ENCODE data around the gene PIPOX.

PIPOX gene

GRCh38 chr17:29057361-29057760 is 14.4 kb downstream of the PIPOX start:
- Histone ChIP-seq H3K27me3 (ENCODE audit: insufficient read depth, poor library complexity, severe bottlenecking) (no peaks in the 10 kb centered on the region), H3K27ac (replicated peaks) (no peak overlapping the region), H3K4me3 (replicated peaks; ENCODE audit: insufficient read depth, low read length) (no peak overlapping the region)
- TF ChIP-seq GABPA (IDR thresholded peaks at IDR 0.05; ENCODE audit: low read depth) (no peak), SPI1 (IDR thresholded peaks at IDR 0.05; ENCODE audit: borderline replicate concordance, low read depth) (no peak), POLR2AphosphoS5 (IDR thresholded peaks at IDR 0.05; ENCODE audit: low read depth) (no peak)
- TF ChIP-seq, protein P1, sequence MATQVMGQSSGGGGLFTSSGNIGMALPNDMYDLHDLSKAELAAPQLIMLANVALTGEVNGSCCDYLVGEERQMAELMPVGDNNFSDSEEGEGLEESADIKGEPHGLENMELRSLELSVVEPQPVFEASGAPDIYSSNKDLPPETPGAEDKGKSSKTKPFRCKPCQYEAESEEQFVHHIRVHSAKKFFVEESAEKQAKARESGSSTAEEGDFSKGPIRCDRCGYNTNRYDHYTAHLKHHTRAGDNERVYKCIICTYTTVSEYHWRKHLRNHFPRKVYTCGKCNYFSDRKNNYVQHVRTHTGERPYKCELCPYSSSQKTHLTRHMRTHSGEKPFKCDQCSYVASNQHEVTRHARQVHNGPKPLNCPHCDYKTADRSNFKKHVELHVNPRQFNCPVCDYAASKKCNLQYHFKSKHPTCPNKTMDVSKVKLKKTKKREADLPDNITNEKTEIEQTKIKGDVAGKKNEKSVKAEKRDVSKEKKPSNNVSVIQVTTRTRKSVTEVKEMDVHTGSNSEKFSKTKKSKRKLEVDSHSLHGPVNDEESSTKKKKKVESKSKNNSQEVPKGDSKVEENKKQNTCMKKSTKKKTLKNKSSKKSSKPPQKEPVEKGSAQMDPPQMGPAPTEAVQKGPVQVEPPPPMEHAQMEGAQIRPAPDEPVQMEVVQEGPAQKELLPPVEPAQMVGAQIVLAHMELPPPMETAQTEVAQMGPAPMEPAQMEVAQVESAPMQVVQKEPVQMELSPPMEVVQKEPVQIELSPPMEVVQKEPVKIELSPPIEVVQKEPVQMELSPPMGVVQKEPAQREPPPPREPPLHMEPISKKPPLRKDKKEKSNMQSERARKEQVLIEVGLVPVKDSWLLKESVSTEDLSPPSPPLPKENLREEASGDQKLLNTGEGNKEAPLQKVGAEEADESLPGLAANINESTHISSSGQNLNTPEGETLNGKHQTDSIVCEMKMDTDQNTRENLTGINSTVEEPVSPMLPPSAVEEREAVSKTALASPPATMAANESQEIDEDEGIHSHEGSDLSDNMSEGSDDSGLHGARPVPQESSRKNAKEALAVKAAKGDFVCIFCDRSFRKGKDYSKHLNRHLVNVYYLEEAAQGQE (IDR thresholded peaks at IDR 0.05; ENCODE audit: insufficient replicate concordance, low read depth): no peak
- TF ChIP-seq, protein P2, sequence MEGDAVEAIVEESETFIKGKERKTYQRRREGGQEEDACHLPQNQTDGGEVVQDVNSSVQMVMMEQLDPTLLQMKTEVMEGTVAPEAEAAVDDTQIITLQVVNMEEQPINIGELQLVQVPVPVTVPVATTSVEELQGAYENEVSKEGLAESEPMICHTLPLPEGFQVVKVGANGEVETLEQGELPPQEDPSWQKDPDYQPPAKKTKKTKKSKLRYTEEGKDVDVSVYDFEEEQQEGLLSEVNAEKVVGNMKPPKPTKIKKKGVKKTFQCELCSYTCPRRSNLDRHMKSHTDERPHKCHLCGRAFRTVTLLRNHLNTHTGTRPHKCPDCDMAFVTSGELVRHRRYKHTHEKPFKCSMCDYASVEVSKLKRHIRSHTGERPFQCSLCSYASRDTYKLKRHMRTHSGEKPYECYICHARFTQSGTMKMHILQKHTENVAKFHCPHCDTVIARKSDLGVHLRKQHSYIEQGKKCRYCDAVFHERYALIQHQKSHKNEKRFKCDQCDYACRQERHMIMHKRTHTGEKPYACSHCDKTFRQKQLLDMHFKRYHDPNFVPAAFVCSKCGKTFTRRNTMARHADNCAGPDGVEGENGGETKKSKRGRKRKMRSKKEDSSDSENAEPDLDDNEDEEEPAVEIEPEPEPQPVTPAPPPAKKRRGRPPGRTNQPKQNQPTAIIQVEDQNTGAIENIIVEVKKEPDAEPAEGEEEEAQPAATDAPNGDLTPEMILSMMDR (IDR thresholded peaks at IDR 0.05; ENCODE audit: insufficient read depth, low read length): no peak
- DNase-seq (ENCODE audit: low read depth in 1 of 2, low spot score in 1 of 2): no peak

- no peak overlapping the region for H3K4me3 ChIP-seq (replicated peaks; ENCODE audit: insufficient read depth, low read length)
Observed at GRCh38 chr17:29058391-29058790, 15.4 kb downstream of the PIPOX start.

GRCh38 chr17:29059281-29059680 is 16.3 kb downstream of the PIPOX start:
- no peak overlapping the region for H3K27ac ChIP-seq (replicated peaks)
- H3K4me3 ChIP-seq (replicated peaks; ENCODE audit: insufficient read depth, low read length): no peak overlapping the region
- H3K27me3 ChIP-seq (ENCODE audit: insufficient read depth, poor library complexity, severe bottlenecking): no peaks in the 10 kb centered on the region
- TF ChIP-seq, protein P2 (IDR thresholded peaks at IDR 0.05; ENCODE audit: insufficient read depth, low read length): no peak
- TF ChIP-seq, protein P1 (IDR thresholded peaks at IDR 0.05; ENCODE audit: insufficient replicate concordance, low read depth): no peak
- TF ChIP-seq POLR2AphosphoS5 (IDR thresholded peaks at IDR 0.05; ENCODE audit: low read depth): no peak
- DNase-seq (ENCODE audit: low read depth in 1 of 2, low spot score in 1 of 2): no peak

More at GRCh38 chr17:29058391-29058790, 15.4 kb downstream of the PIPOX start:
- no peak overlapping the region for H3K27ac ChIP-seq (replicated peaks)
- TF ChIP-seq POLR2AphosphoS5 (IDR thresholded peaks at IDR 0.05; ENCODE audit: low read depth) (no peak), GABPA (IDR thresholded peaks at IDR 0.05; ENCODE audit: low read depth) (no peak), SPI1 (IDR thresholded peaks at IDR 0.05; ENCODE audit: borderline replicate concordance, low read depth) (no peak)
- TF ChIP-seq, protein P1 (IDR thresholded peaks at IDR 0.05; ENCODE audit: insufficient replicate concordance, low read depth): no peak
- TF ChIP-seq, protein P2 (IDR thresholded peaks at IDR 0.05; ENCODE audit: insufficient read depth, low read length): no peak
- no peaks in the 10 kb centered on the region for H3K27me3 ChIP-seq (ENCODE audit: insufficient read depth, poor library complexity, severe bottlenecking)
- no peak for DNase-seq (ENCODE audit: low read depth in 1 of 2, low spot score in 1 of 2)

Measured in HL-60 (cell line).